HG03103 (cell line): ENCODE data around the gene ARSB.
"Not testable (repeated sequence)": the region's sequence is repeated elsewhere in the genome, so short reads cannot be mapped to it uniquely, and the experiment has no call there.

ENCODE experiments used
- ATAC-seq: cut with Tn5 transposase; IDR thresholded peaks from one replicate; pipeline ENCODE4 v1.9.1; 2021; ENCODE audit warnings: low read depth; ENCODE audit not compliant: unreplicated experiment

Gene ARSB

DNA sequence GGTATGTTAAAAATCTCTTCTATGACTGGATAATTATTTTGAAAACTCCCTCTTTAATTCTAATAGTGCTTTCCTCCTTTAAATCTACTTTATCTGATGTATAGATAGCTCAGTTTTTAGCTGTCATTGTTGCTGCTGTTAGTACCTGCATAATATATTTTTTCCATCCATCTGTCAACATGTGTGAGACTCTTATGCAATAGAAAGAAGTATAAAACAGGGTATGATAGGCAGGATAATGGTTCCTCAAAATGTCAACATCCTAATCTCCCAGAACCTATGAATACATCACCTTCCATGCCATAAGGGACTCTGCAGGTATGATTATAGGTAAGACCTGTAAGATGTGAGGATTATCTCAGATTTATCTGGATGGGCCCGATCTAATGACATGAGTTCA, 199.7 kb downstream of the ARSB start:
- no peak for ATAC-seq

GRCh38 chr5:78783434-78784130, 201.5 kb downstream of the ARSB start:
- ATAC-seq, result no peak

GRCh38 chr5:78782728-78783127, 202.4 kb downstream of the ARSB start:
- no peak for ATAC-seq

GRCh38 chr5:78781611-78782286, 203.4 kb downstream of the ARSB start:
- no peak for ATAC-seq

GRCh38 chr5:78779771-78780616, 205.1 kb downstream of the ARSB start:
- no peak for ATAC-seq

DNA sequence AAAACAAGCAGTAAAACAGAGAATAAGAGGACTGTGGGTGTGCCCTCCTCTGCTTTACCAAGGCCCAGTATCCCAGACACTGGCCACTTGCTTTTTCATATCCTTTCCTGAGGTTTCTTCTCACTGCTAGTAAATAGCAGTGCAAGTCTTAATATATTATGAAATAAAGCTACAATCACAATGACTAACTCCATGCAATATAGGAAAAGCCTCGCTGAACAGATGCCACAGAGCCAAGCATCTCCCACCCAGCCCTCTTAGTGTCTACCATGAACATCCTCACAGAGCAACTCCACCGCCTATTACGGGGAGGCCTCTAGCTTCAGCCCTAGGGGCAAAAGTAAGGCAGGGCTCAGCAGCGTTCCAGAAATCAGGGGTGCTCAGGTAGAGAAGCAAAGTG, 205.8 kb downstream of the ARSB start:
- ATAC-seq, result no peak

- ATAC-seq, result no peak
Observed at GRCh38 chr5:78778538-78778937, 206.6 kb downstream of the ARSB start.

GRCh38 chr5:78777901-78778300, 207.2 kb downstream of the ARSB start:
- no peak for ATAC-seq

DNA sequence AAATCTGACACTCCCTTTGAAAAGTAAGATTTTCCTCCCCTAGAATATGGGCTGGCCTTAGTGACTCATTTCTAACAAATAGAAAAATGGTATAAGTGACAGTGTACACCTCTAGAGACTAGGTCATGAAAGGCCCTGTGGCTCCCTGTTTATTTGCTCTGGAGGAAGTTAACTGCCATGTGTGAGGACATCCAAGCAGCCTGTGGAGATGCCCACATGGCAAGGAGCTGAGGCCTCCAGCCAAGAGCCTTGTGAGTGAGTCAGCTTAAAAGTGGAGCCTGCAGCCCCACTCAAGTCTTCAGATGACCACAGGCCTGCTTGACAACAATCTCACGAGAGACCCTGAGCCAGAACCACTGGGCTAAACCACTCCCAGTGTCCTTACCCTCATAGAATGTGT, 208.5 kb downstream of the ARSB start:
- ATAC-seq, result no peak

DNA sequence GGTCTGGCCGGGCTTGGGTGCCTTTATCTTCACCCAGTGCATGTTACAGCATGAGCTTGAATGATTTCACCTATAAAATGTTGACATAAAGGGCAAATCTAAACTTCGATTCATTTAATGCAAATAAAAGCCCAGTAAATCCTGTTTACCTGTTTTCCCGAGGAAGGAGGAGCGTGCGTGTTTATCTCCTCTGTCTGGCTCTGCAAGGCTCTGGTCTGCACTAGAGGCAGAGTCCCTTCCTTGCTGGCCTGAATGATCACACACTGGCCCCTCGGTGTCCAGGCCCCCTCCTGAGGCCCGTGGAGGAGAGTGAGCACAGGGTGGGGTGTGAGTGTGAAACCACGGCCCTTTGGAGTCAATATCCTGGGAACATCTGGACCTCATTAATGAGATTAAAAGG, 211.5 kb downstream of the ARSB start:
- no peak for ATAC-seq

- ATAC-seq, result no peak
Observed at GRCh38 chr5:78771260-78772205, 213.6 kb downstream of the ARSB start.

DNA sequence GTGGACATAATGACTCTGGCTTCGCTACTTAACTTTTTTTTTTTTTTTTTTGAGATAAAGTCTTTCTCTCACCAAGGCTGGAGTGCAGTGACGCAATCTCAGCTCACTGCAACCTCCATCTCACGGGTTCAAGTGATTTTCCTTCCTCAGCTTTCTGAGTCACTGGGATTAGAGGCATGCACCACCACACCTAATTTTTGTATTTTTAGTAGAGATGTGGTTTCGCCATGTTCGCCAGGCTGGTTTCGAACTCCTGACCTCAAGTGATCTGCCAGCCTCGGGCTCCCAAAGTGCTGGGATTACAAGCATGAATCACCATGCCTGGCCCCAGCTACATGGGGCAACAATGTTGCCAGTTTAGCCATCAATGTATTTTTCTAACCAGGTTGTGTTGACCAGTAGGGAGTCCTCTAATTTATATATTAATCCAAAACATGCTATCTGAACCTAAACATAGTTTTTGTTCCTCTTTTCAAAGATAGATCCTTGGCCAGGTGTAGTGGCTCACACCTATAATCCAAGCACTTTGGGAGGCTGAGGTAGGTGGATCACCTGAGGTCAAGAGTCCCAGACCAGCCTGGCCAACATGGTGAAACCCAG, 216.2 kb downstream of the ARSB start:
- no peak for ATAC-seq

- ATAC-seq, result no peak
Observed at GRCh38 chr5:78766412-78766762, 218.7 kb downstream of the ARSB start.

- no peak for ATAC-seq
Observed at GRCh38 chr5:78765756-78766411, 219.2 kb downstream of the ARSB start.

DNA sequence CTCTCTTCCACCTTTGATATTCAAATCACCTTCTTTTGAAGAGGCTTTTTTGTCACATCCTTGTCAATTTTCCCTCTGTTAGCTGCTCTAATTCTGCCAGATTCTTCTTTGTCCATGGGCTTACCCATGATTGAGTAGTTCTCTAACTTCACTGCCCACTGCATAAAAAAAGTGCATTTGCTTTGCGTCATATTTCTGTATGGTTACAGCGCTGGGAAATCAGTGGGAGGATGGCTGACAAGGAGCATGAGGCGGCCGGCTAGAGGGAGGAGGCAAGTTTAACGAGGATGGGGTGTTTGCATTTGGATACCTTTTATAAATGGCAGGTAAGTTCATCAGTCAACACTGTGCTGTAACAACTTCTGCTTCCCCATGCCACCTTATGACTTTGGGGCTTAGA, 220.0 kb downstream of the ARSB start:
- ATAC-seq, result no peak

DNA sequence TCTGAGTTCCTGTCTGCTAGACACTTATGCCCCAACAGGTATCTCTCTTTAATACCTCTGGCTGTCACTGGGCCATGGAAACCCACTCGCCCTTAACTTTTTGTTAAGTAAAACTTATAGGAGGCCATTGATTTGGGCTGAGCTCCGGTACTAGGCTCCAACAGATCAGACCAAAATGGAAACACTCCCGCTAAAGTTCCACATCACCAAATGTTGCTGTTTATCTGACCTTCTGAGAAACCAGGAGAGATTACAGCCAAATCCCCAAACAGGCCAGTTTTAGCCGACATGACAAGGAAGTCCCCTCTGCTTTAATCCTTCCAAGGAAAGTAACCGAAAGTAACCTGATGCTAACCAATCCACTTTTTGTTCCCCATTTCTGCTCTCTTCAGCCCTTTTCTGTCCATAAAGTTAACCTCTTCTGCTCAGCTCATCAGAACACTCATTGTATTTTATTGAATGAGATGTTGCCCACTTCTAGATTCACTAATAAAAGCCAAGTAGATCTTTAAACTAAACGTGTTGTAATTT, 221.4 kb downstream of the ARSB start:
- no peak for ATAC-seq

GRCh38 chr5:78762743-78763142, 222.4 kb downstream of the ARSB start:
- ATAC-seq, result not testable (repeated sequence)

GRCh38 chr5:78761840-78762239, 223.3 kb downstream of the ARSB start:
- no peak for ATAC-seq

DNA sequence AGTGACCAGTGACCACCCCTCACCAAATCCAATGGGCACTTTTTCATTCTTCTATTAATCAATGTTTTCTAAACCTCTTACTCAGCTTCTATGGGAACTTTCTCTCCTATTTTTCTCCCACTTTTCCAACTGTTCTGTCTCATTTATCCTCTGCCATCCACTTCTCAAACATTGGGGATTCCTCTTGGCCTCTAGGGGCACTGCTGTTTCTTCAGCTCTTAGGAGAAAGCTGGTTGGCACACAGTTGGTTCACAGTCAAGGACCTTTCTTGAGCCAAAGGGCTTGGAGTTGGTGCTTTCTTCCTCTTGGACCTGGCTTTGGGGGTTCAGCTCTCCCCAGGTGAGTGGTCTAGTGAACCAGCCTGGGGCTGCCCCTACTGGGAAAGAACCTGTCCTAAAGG, 224.3 kb downstream of the ARSB start:
- ATAC-seq, result no peak
